ENCODE measurements around the gene NEAT1. TPM values are rescaled to one million over a fixed set of nuclear protein-coding genes. Genes with fewer than 3 reads are reported as not detected.

Gene NEAT1
- polyA plus RNA-seq, 3 donors from 2014 or later: 0.26 to 5.9 (median 1.4) TPM

DNA sequence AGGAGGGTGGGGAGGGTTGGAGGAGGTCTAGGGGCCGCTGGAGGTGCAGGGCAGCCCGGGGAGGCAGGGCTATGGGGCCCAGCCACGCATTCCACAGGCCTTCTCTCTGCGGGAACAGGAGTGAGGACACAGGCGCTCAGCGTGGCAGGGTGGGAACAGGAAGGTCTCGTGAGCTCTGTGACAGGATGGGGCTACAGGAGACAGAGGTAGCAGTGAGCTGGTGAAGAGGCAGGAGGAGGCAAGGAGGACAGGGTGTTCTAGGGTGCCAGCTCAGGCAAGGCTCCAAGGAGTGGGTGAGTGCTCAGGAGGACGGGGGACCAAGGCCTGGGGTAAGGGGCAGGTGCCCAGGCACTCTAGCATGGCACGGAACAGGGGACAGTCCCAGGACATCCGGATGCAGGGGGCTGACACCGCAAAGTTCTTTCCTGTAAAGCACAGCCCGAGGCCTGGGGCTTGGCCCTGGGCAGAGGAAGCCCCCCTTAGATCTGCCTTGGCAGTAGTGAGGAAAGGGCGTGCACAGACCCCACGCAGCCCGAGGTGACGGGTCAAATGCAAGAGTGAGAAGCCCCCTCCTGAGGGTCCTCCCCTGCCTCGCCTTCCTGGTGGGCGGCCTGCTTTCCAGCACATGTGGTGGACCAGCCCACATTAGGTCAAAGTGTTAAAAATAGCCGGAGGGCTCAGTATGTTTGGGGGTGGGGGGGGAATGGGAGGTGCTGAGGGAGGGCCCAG, 4.7 kb upstream of the NEAT1 start:
- peaks cover 0 to 5% (median 4%) of the 10 kb centered on the region in 3 donors for H3K36me3 Mint-ChIP-seq
- peaks cover 23 to 38% (median 32%) of the 10 kb centered on the region in 3 donors for H3K27me3 Mint-ChIP-seq (ENCODE audit: low read depth in 3 of 3)
- H3K9me3 Mint-ChIP-seq: peaks cover 0 to 5% (median under 1%) of the 10 kb centered on the region in 6 donors
- peaks cover 66 to 68% of the 10 kb centered on the region in 2 donors for H3K4me1 Mint-ChIP-seq
- DNase-seq: peak; percentile 43 to 49 (median 48)
- H3K27ac Mint-ChIP-seq: peak overlapping the region; percentile 99 to 100 (median 99)
- H3K4me3 Mint-ChIP-seq: peak overlapping the region; percentile 76 to 97 (median 92)

GRCh38 chr11:65418431-65418680, 4.2 kb upstream of the NEAT1 start:
- H3K9me3 Mint-ChIP-seq: peaks cover 0 to 6% (median 2%) of the 10 kb centered on the region in 6 donors
- peaks cover 66 to 69% of the 10 kb centered on the region in 2 donors for H3K4me1 Mint-ChIP-seq
- no peak for DNase-seq
- H3K27ac Mint-ChIP-seq: peak overlapping the region; percentile 99 to 100 (median 99)
- peaks cover 28 to 43% (median 37%) of the 10 kb centered on the region in 3 donors for H3K27me3 Mint-ChIP-seq (ENCODE audit: low read depth in 3 of 3)
- peak overlapping the region; percentile 76 to 97 (median 96) for H3K4me3 Mint-ChIP-seq
- peaks cover 0 to 6% (median 6%) of the 10 kb centered on the region in 3 donors for H3K36me3 Mint-ChIP-seq

- peak overlapping the region; percentile 99 to 100 (median 99) for H3K27ac Mint-ChIP-seq
- DNase-seq: peak; percentile 96
- H3K4me1 Mint-ChIP-seq: peaks cover 66 to 71% of the 10 kb centered on the region in 2 donors
- H3K9me3 Mint-ChIP-seq: peaks cover 0 to 6% (median 2%) of the 10 kb centered on the region in 6 donors
- peaks cover 33 to 48% (median 42%) of the 10 kb centered on the region in 3 donors for H3K27me3 Mint-ChIP-seq (ENCODE audit: low read depth in 3 of 3)
- peak overlapping the region; percentile 76 to 97 (median 96) for H3K4me3 Mint-ChIP-seq
- peaks cover 0 to 11% (median 9%) of the 10 kb centered on the region in 3 donors for H3K36me3 Mint-ChIP-seq
Observed at GRCh38 chr11:65418681-65419459, 3.7 kb upstream of the NEAT1 start.

DNA sequence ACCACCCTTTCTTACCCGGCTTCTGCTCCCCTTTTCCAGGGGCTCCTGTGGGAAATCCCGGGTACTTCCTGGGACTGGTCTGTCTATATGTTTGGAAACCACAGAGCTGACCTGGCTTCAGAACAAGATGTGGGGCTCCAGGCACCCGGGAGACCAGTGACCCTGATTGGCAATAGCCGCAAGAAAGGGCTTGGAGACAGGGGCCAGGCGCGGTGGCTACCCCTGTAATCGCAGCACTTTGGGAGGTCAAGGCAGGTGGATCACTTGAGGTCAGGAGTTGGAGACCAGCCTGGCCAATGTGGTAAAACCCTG, 3.2 kb upstream of the NEAT1 start:
- Mint-ChIP-seq H3K4me1 (peaks cover 70 to 73% of the 10 kb centered on the region in 2 donors), H3K27ac (peak overlapping the region; percentile 99 to 100 (median 99)), H3K4me3 (peak overlapping the region; percentile 76 to 97 (median 96)), H3K36me3 (peaks cover 1 to 16% (median 12%) of the 10 kb centered on the region in 3 donors), H3K27me3 (ENCODE audit: low read depth in 3 of 3) (peaks cover 39 to 53% (median 48%) of the 10 kb centered on the region in 3 donors), H3K9me3 (peaks cover 0 to 10% (median 2%) of the 10 kb centered on the region in 6 donors)
- DNase-seq: no peak

GRCh38 chr11:65419772-65420481, 2.7 kb upstream of the NEAT1 start:
- H3K27ac Mint-ChIP-seq: peak overlapping the region; percentile 99 to 100 (median 99)
- peaks cover 72 to 75% of the 10 kb centered on the region in 2 donors for H3K4me1 Mint-ChIP-seq
- H3K9me3 Mint-ChIP-seq: peaks cover 0 to 14% (median 2%) of the 10 kb centered on the region in 6 donors
- peaks cover 4 to 20% (median 15%) of the 10 kb centered on the region in 3 donors for H3K36me3 Mint-ChIP-seq
- peaks cover 44 to 58% (median 53%) of the 10 kb centered on the region in 3 donors for H3K27me3 Mint-ChIP-seq (ENCODE audit: low read depth in 3 of 3)
- H3K4me3 Mint-ChIP-seq: peak overlapping the region; percentile 76 to 97 (median 96)
- DNase-seq: peak; percentile 48 to 53 (median 48)

GRCh38 chr11:65420506-65420905, 2.1 kb upstream of the NEAT1 start:
- Mint-ChIP-seq H3K9me3 (peaks cover 0 to 14% (median 2%) of the 10 kb centered on the region in 6 donors), H3K27ac (peak overlapping the region; percentile 99 to 100 (median 99)), H3K4me1 (peaks cover 77 to 80% of the 10 kb centered on the region in 2 donors), H3K27me3 (ENCODE audit: low read depth in 3 of 3) (peaks cover 50 to 64% (median 59%) of the 10 kb centered on the region in 3 donors), H3K36me3 (peaks cover 8 to 25% (median 21%) of the 10 kb centered on the region in 3 donors), H3K4me3 (peak overlapping the region; percentile 95 to 97 (median 97))
- DNase-seq: no peak

DNA sequence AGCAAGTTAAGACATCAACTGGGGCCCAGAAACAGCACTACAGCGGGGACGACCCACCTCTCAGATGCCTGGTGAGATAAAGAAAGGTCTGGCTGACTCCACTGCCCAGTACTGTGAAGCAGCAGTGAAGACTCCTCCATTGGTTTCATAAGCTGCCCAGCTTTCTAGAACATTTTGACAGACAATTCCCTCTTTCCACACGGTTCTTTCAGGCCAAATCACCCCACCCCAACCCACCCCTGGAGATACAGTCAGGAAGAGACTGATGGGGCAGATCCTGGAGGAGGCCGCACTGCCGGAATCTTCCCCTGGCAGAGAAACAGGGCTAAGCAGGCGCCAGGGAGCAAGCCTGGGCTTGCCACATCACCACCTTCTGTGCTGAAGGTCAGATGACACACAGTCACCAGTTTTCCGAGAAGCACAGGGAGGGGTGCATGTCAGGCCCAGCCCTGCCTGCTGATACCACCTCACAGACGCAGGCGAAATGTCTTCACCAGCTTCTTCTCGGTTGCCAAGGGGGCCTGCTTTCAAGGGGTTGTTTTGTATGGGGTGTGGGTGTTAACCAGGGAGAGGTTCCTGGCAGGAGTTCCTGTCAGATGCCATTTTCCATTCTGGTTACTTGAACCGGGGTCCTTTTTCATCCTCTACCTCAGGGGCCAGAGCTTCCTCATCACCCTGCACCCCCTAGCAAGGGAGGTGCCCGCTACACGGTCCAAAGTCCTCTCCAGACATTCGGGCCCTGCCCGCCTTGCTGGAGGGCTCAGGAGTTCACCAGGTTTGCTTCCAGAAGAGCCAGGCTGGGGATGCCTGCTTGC, 1.4 kb upstream of the NEAT1 start:
- H3K4me3 Mint-ChIP-seq: peak overlapping the region; percentile 95 to 97 (median 97)
- H3K4me1 Mint-ChIP-seq: peaks cover 77 to 80% of the 10 kb centered on the region in 2 donors
- peak; percentile 92 to 94 (median 94) for DNase-seq
- peak overlapping the region; percentile 99 to 100 (median 99) for H3K27ac Mint-ChIP-seq
- H3K36me3 Mint-ChIP-seq: peaks cover 13 to 29% (median 24%) of the 10 kb centered on the region in 3 donors
- peaks cover 57 to 71% (median 62%) of the 10 kb centered on the region in 3 donors for H3K27me3 Mint-ChIP-seq (ENCODE audit: low read depth in 3 of 3)
- H3K9me3 Mint-ChIP-seq: peaks cover 0 to 14% (median 2%) of the 10 kb centered on the region in 6 donors

DNA sequence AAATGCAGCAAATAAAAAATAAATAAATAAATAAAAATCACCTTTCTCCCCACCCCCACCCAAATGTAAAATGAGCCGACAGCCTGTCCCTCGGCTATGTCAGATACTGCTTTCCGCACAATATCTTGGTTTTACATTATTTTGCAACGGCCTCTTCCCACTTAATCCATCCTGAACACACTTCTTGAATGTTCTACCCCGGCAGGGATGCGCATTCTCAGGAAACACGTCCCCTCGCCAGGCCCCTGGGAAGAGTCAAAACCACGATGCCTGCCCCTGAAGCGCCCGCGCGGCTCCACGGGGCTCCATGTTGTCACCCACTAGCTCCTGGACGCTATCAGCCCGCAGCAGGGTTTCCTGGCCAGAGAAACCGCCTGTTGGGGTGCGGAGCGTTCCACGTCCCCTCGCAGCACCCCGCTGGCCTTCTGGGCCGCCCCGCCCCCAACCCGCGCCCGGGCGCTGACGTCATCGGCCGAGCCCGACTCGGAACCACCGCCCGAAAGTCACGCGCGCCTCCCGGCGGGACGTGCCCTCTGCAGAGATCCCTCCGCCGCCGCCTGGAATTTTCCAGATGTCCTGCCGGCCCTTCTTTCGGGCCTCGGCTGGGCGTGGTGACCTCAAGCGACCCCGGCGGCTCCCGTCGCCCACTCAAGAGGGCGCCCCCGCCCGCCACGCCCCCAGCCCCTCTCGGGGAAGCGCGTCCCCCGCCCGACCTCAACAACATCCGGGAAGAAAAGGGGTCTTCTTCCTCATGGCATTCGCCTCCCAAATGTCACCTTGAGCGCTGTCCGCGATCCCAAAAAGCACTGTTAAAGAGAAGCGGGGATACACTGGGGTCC, 585 bp upstream of the NEAT1 start:
- peak; percentile 92 to 95 (median 94) for DNase-seq
- peaks cover 77 to 80% of the 10 kb centered on the region in 2 donors for H3K4me1 Mint-ChIP-seq
- H3K27ac Mint-ChIP-seq: peak overlapping the region; percentile 99 to 100 (median 99)
- H3K4me3 Mint-ChIP-seq: peak overlapping the region; percentile 95 to 97 (median 97)
- H3K27me3 Mint-ChIP-seq (ENCODE audit: low read depth in 3 of 3): peaks cover 65 to 76% (median 69%) of the 10 kb centered on the region in 3 donors
- peaks cover 17 to 38% (median 32%) of the 10 kb centered on the region in 3 donors for H3K36me3 Mint-ChIP-seq
- peaks cover 0 to 14% (median 2%) of the 10 kb centered on the region in 6 donors for H3K9me3 Mint-ChIP-seq

DNA sequence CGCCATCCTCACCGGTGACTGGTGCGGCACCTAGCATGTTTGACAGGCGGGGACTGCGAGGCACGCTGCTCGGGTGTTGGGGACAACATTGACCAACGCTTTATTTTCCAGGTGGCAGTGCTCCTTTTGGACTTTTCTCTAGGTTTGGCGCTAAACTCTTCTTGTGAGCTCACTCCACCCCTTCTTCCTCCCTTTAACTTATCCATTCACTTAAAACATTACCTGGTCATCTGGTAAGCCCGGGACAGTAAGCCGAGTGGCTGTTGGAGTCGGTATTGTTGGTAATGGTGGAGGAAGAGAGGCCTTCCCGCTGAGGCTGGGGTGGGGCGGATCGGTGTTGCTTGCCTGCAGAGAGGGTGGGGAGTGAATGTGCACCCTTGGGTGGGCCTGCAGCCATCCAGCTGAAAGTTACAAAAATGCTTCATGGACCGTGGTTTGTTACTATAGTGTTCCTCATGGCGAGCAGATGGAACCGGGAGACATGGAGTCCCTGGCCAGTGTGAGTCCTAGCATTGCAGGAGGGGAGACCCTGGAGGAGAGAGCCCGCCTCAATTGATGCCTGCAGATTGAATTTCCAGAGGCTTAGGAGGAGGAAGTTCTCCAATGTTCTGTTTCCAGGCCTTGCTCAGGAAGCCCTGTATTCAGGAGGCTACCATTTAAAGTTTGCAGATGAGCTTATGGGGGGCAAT, 1.1 kb downstream of the NEAT1 start:
- DNase-seq: peak; percentile 43 to 53 (median 48)
- peak overlapping the region; percentile 99 to 100 (median 99) for H3K27ac Mint-ChIP-seq
- H3K27me3 Mint-ChIP-seq (ENCODE audit: low read depth in 3 of 3): peaks cover 66 to 84% (median 78%) of the 10 kb centered on the region in 3 donors
- peaks cover 77 to 80% of the 10 kb centered on the region in 2 donors for H3K4me1 Mint-ChIP-seq
- H3K9me3 Mint-ChIP-seq: peaks cover 0 to 14% (median 2%) of the 10 kb centered on the region in 6 donors
- peak overlapping the region; percentile 95 to 97 (median 97) for H3K4me3 Mint-ChIP-seq
- H3K36me3 Mint-ChIP-seq: peaks cover 17 to 45% (median 40%) of the 10 kb centered on the region in 3 donors

- H3K9me3 Mint-ChIP-seq: peaks cover 0 to 14% (median 2%) of the 10 kb centered on the region in 6 donors
- DNase-seq: peak in 1 of 3 donors; percentile 78
- H3K4me3 Mint-ChIP-seq: peak overlapping the region; percentile 95 to 97 (median 97)
- H3K27ac Mint-ChIP-seq: peak overlapping the region; percentile 99 to 100 (median 99)
- H3K36me3 Mint-ChIP-seq: peaks cover 17 to 45% (median 40%) of the 10 kb centered on the region in 3 donors
- H3K27me3 Mint-ChIP-seq (ENCODE audit: low read depth in 3 of 3): peaks cover 60 to 76% (median 72%) of the 10 kb centered on the region in 3 donors
- H3K4me1 Mint-ChIP-seq: peaks cover 77 to 80% of the 10 kb centered on the region in 2 donors
Observed at GRCh38 chr11:65424205-65425104, 1.9 kb downstream of the NEAT1 start.

All from immature natural killer cell (primary cell).